Measurements from ENCODE around the gene MYOM1.

GRCh38 chr18:3122851-3123250 lies 96.9 kb downstream of the MYOM1 start:
- TF ChIP-seq CTCF (conservative IDR thresholded peaks at IDR 0.05; ENCODE audit: low read depth, low read length) (no peak), EZH2 (IDR thresholded peaks at IDR 0.05; ENCODE audit: low read length, unreplicated experiment) (no peak), EZH2phosphoT487 (IDR thresholded peaks at IDR 0.05; ENCODE audit: borderline replicate concordance, low read length) (no peak)
